Lower lobe of right lung (tissue), 2 donors: Measurements from ENCODE around the gene PDE6C. TPM values are rescaled to one million over a fixed set of nuclear protein-coding genes. Genes with fewer than 3 reads are reported as not detected.

Experiments used
- ATAC-seq, 2 donors: fragments of 200-7000 bp; cut with Tn5 transposase; one replicate each; pipeline ENCODE4 v1.9.1; 2020 to 2022; ENCODE audit warnings: mild to moderate bottlenecking in 2 of 2, moderate library complexity in 2 of 2
- DNase-seq: peaks from one replicate; pipeline ENCODE4 v3.0.0-alpha.2; 2020
- H3K27ac ChIP-seq: fragments of 200-600 bp; one replicate; pipeline ENCODE4 v1.8.0; 2022
- H3K27me3 ChIP-seq: fragments of 200-600 bp; one replicate; pipeline ENCODE4 v1.8.0; 2022; ENCODE audit warnings: low read depth
- H3K36me3 ChIP-seq: fragments of 200-600 bp; one replicate; pipeline ENCODE4 v1.8.0; 2022; ENCODE audit warnings: mild to moderate bottlenecking
- H3K4me1 ChIP-seq: fragments of 200-600 bp; one replicate; pipeline ENCODE4 v1.8.0; 2022
- H3K4me3 ChIP-seq: fragments of 200-600 bp; one replicate; pipeline ENCODE4 v1.8.0; 2022; ENCODE audit warnings: mild to moderate bottlenecking
- H3K9me3 ChIP-seq: fragments of 200-600 bp; one replicate; pipeline ENCODE4 v1.8.0; 2022
- intact Hi-C: fragments of 100-400 bp; cut with DNase I; formaldehyde crosslinking; loops from one replicate; pipeline ENCODE4 v1.11.0; 2022
- total RNA-seq: library from RNA; stranded (reverse); fragmentation: NEBNext Ultra II Directional; extraction: Animal tissue kit (Norgen Biotek cat#: 25700); gene quantifications from one replicate; pipeline ENCODE4 v1.2.1, GENCODE V29; 2021
- TF ChIP-seq, protein P1 (sequence below): fragments of 200-600 bp; IDR thresholded peaks from one replicate; pipeline ENCODE4 v1.8.0; 2022; ENCODE audit warnings: antibody characterized with exemption, mild to moderate bottlenecking
- donor health status: DM: no; HTN: yes; CAD: no; lungs with severe emphysema.

Gene PDE6C
- total RNA-seq, 1 donor from 2014 or later = not detected

DNA sequence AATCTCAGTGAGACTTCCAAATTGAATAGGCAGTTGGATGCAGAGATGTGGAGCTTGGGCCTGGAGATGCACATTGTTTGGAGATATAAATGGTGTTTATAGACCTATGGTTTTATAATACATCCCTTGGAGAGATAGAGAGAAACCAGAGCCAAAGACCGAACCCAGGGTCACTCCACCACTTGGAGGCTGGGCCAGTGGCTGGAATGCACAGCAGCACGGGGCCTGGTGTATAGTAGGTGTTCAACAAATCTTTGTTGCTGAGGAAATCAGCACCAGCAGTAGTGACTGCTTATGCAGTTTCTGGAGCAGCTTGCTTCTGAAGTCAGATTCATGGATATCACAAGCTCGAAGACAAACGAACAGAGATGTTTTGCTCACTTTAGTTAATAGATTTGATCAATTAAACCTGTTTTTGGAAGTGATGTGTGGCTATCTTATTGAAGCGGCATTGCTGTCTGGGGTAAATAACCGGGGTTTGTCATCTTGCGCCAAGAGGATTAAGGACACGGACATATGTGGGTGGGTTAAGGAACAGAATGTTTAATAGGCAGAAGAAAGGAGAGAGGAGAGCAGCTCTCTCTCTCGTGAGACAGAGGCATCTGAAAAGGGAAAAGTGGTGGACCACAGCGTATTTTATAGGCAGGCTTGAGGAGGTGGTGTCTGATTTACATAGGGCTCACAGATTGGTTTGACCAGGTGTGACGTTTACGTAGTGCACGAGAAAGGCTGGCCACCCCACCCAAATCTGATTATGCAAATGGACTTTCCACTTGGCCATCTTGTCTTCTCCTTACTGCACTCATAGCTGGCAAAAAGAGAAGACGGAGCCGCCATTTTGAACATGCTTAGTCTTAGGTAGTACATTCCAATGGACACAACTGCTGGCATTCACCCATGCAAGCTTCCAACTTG is 22.4 kb upstream of the PDE6C start:
- ATAC-seq (no peak), DNase-seq (no peak)

DNA sequence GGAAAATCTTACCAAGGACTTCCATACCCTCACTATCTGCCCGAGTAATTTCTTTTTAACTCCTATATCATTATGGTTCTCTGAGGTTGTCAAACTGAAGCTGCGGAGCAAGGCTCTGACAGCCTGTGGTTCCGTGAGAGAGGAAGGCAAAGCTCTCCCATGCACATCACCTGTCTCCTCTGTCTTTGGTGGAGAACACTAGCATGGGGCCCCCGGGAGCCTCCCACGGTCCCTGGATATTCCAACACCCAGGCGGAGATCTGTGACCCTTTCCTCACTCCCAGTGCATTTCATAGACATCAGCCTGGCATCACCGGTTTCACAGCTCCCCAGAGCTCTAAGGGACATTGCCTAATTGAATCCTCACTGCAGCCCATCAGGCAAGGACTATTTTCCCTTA is 21.7 kb upstream of the PDE6C start:
- DNase-seq (no peak), ATAC-seq (no peak)
- H3K36me3 ChIP-seq = no peaks in the 10 kb centered on the region
- peaks cover 13% of the 10 kb centered on the region for H3K4me1 ChIP-seq
- no peaks in the 10 kb centered on the region for H3K27me3 ChIP-seq
- TF ChIP-seq, protein P1, sequence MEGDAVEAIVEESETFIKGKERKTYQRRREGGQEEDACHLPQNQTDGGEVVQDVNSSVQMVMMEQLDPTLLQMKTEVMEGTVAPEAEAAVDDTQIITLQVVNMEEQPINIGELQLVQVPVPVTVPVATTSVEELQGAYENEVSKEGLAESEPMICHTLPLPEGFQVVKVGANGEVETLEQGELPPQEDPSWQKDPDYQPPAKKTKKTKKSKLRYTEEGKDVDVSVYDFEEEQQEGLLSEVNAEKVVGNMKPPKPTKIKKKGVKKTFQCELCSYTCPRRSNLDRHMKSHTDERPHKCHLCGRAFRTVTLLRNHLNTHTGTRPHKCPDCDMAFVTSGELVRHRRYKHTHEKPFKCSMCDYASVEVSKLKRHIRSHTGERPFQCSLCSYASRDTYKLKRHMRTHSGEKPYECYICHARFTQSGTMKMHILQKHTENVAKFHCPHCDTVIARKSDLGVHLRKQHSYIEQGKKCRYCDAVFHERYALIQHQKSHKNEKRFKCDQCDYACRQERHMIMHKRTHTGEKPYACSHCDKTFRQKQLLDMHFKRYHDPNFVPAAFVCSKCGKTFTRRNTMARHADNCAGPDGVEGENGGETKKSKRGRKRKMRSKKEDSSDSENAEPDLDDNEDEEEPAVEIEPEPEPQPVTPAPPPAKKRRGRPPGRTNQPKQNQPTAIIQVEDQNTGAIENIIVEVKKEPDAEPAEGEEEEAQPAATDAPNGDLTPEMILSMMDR = no peak
- no peak overlapping the region for H3K4me3 ChIP-seq
- H3K27ac ChIP-seq = no peak overlapping the region
- H3K9me3 ChIP-seq = no peaks in the 10 kb centered on the region
- intact Hi-C loops = no loop called here

More for the DNA sequence above, 22.4 kb upstream of the PDE6C start:
- TF ChIP-seq, protein P1 = no peak
- no peak overlapping the region for H3K27ac ChIP-seq
- intact Hi-C loops = no loop called here
- no peaks in the 10 kb centered on the region for H3K9me3 ChIP-seq
- H3K36me3 ChIP-seq = no peaks in the 10 kb centered on the region
- H3K4me3 ChIP-seq = no peak overlapping the region
- H3K27me3 ChIP-seq = no peaks in the 10 kb centered on the region
- H3K4me1 ChIP-seq = peaks cover 13% of the 10 kb centered on the region

DNA sequence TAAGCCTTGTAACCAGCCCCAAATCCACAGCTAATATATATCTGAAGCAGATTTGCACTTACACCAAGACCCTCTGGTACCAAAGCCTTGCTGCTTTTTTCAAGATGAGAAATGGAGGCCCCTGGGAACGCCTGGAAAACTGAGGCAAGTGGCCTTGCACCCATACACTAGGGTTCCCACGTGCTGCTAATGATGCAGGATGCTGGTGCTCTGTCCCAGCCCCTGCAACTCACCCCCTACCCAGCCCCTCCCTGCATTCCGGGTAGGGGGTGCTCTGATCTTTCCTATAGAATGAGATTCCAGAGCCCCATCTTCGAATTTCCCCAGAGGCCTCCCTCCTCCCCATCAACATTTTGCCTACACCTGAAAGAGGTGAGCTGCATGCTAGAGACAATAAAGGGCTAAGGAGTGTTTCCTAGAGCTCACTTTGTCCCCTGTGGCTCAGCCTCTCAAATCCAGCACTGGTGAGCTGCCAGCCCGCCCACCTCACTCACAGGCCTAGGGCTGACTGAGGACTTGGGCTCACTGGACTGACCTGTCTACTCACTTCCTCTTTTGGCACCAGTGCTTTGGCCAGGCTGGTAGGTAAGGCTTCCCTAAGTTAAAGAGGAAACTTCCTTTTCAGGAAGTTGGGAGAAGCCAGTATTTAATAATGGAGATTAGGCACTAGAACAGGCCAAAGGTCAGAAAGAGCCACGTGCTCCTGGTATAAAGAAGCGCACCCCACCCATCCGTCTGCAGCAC is 21.1 kb upstream of the PDE6C start:
- Histone ChIP-seq H3K36me3 (no peaks in the 10 kb centered on the region), H3K9me3 (no peaks in the 10 kb centered on the region), H3K27me3 (no peaks in the 10 kb centered on the region), H3K4me3 (no peak overlapping the region), H3K4me1 (peaks cover 13% of the 10 kb centered on the region), H3K27ac (no peak overlapping the region)
- peak; percentile 62 to 63 for ATAC-seq
- intact Hi-C loops = no loop called here
- peak; percentile 58 for DNase-seq
- TF ChIP-seq, protein P1 = no peak

DNA sequence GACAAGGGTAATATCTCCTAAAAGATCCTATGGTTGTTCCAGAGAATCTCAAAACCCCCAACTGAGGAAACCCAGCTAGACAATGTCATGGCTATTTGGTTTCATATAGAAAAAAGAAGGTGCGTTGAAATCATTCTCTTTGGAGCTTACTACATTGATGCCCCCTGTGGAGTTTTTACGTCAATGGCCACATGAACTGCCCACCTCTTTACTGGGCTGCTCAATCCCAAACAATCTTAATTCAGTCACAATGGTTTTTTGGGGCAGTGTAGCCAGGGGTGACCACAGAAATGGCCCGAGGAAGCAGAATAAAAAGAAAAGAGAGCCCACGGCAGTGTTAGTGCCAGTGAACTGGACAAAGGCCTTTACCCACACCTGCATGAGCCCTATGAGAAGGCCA is 19.1 kb upstream of the PDE6C start:
- DNase-seq = no peak
- intact Hi-C loops = no loop called here
- peaks cover 13% of the 10 kb centered on the region for H3K4me1 ChIP-seq
- TF ChIP-seq, protein P1 = no peak
- H3K27me3 ChIP-seq = no peaks in the 10 kb centered on the region
- no peak overlapping the region for H3K27ac ChIP-seq
- H3K9me3 ChIP-seq = no peaks in the 10 kb centered on the region
- no peaks in the 10 kb centered on the region for H3K36me3 ChIP-seq
- no peak for ATAC-seq
- H3K4me3 ChIP-seq = no peak overlapping the region

DNA sequence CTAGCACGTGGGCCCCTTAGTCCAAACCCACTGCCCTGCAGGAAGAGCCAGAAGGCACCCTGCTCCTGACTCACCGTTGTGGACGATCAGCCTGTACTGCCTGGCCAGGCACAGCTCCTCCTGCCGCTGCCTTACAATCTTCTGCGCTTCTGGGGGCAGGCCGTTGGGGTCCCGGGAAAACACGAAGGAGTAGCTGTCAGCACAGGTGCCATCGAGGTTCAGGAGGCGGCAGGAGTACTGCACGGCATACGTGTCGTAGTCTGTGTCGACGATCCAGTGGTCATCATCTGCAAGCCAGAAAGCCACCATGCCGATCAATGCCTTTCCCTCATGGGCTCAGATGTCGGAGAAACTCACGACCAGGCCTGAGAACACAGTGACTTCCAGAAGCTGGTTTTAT is 18.6 kb upstream of the PDE6C start:
- DNase-seq = no peak
- no peak for ATAC-seq
- H3K36me3 ChIP-seq = no peaks in the 10 kb centered on the region
- H3K9me3 ChIP-seq = no peaks in the 10 kb centered on the region
- no peak overlapping the region for H3K27ac ChIP-seq
- TF ChIP-seq, protein P1 = no peak
- H3K4me3 ChIP-seq = no peak overlapping the region
- peaks cover 13% of the 10 kb centered on the region for H3K4me1 ChIP-seq
- intact Hi-C loops = no loop called here
- no peaks in the 10 kb centered on the region for H3K27me3 ChIP-seq
